GDM1 (cell line): ENCODE data around the gene TFB1M.
"Not testable (repeated sequence)": the region's sequence is repeated elsewhere in the genome, so short reads cannot be mapped to it uniquely, and the experiment has no call there.

Experiments used
- DNase-seq: peaks from one replicate; lab custom pipeline; 2025; lab: John Stamatoyannopoulos, UW

TFB1M gene

GRCh38 chr6:155329460-155330132, 15.3 kb upstream of the TFB1M start:
- no peak for DNase-seq

GRCh38 chr6:155328539-155329459, 14.5 kb upstream of the TFB1M start:
- DNase-seq = no peak

GRCh38 chr6:155328074-155328538, 13.8 kb upstream of the TFB1M start:
- DNase-seq = no peak

- no peak for DNase-seq
These were observed 13.2 kb upstream of the TFB1M start for GRCh38 chr6:155327326-155328073.

- DNase-seq = no peak
These were observed 11.6 kb upstream of the TFB1M start for GRCh38 chr6:155325700-155326516.

GRCh38 chr6:155324993-155325392, 10.7 kb upstream of the TFB1M start:
- DNase-seq = no peak

- DNase-seq = no peak
These were observed 9.9 kb upstream of the TFB1M start for GRCh38 chr6:155324172-155324571.

GRCh38 chr6:155319902-155320301, 5.6 kb upstream of the TFB1M start:
- DNase-seq = no peak

GRCh38 chr6:155317186-155317585, 2.9 kb upstream of the TFB1M start:
- no peak for DNase-seq

- DNase-seq = no peak
These were observed 2.1 kb upstream of the TFB1M start for GRCh38 chr6:155316419-155316818.

- no peak for DNase-seq
These were observed 1.2 kb upstream of the TFB1M start for GRCh38 chr6:155315516-155315871.

GRCh38 chr6:155314773-155315515, 660 bp upstream of the TFB1M start:
- DNase-seq = peak; percentile 73

- no peak for DNase-seq
These were observed 637 bp downstream of the TFB1M start for GRCh38 chr6:155313602-155314091.

- not testable (repeated sequence) for DNase-seq
These were observed 1.3 kb downstream of the TFB1M start for GRCh38 chr6:155312950-155313349.

GRCh38 chr6:155311583-155311982, 2.7 kb downstream of the TFB1M start:
- DNase-seq = no peak

GRCh38 chr6:155311086-155311485, 3.2 kb downstream of the TFB1M start:
- DNase-seq = no peak

- DNase-seq = no peak
These were observed 3.7 kb downstream of the TFB1M start for GRCh38 chr6:155310596-155310995.

GRCh38 chr6:155309150-155309549, 5.1 kb downstream of the TFB1M start:
- no peak for DNase-seq

GRCh38 chr6:155306958-155307357, 7.3 kb downstream of the TFB1M start:
- no peak for DNase-seq

- DNase-seq = no peak
These were observed 10.9 kb downstream of the TFB1M start for GRCh38 chr6:155303361-155303870.

- DNase-seq = no peak
These were observed 12.4 kb downstream of the TFB1M start for GRCh38 chr6:155301867-155302266.
